ENCODE data around the gene ACKR4. TPM values are rescaled to one million over a fixed set of nuclear protein-coding genes. Genes with fewer than 3 reads are reported as not detected.

Gene ACKR4
- total and polyA plus RNA-seq, 2 donors from 2014 or later = 1.0 to 1.1 TPM

DNA sequence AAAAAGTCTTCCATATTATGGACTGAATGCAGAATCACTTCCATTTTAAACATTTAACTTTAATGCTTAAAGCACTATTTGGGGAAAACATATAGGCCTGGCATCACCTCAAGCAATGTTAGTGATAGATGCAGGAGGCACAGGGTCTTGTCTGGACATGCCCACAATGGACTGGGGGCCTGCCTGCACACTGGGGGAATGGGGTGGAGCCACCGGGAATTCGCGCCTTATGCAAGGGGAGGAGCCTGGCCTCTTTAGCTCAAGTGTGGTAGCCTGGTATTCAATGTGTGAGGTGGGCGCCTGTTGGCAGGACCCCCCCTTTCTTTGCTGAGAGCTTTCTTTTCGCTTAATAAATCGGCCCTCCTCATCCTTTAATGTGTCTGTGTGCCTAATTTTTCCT is 29.9 kb downstream of the ACKR4 start:
- H3K27ac ChIP-seq (ENCODE audit: low read depth in 2 of 2, low read length in 2 of 2) = no peak overlapping the region
- H3K9me3 ChIP-seq (ENCODE audit: control insufficient read depth in 2 of 3, insufficient read depth in 1 of 3, low read length in 3 of 3) = no peaks in the 10 kb centered on the region
- intact Hi-C loops (cut with DNase I) = no loop called here
- FAIRE-seq (no peak), DNase-seq (no peak)
- TF ChIP-seq, protein P1, sequence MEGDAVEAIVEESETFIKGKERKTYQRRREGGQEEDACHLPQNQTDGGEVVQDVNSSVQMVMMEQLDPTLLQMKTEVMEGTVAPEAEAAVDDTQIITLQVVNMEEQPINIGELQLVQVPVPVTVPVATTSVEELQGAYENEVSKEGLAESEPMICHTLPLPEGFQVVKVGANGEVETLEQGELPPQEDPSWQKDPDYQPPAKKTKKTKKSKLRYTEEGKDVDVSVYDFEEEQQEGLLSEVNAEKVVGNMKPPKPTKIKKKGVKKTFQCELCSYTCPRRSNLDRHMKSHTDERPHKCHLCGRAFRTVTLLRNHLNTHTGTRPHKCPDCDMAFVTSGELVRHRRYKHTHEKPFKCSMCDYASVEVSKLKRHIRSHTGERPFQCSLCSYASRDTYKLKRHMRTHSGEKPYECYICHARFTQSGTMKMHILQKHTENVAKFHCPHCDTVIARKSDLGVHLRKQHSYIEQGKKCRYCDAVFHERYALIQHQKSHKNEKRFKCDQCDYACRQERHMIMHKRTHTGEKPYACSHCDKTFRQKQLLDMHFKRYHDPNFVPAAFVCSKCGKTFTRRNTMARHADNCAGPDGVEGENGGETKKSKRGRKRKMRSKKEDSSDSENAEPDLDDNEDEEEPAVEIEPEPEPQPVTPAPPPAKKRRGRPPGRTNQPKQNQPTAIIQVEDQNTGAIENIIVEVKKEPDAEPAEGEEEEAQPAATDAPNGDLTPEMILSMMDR (IDR thresholded peaks at IDR 0.05; ENCODE audit: borderline replicate concordance, extremely low read depth, insufficient read depth) = no peak
- H3K27me3 ChIP-seq (ENCODE audit: control insufficient read depth, insufficient read depth, low read length) = no peaks in the 10 kb centered on the region
- H3K36me3 ChIP-seq (ENCODE audit: control insufficient read depth in 2 of 3, insufficient read depth in 3 of 3, low read length in 3 of 3) = peaks cover 0 to 25% (median 16%) of the 10 kb centered on the region in 3 donors
- H3K4me3 ChIP-seq (ENCODE audit: low read length in 3 of 3) = no peak overlapping the region
- no peak overlapping the region for H3K9ac ChIP-seq (ENCODE audit: low read length in 3 of 3)
- H3K4me1 ChIP-seq (ENCODE audit: control insufficient read depth in 2 of 3, insufficient read depth in 2 of 3, low read depth in 1 of 3, low read length in 3 of 3) = no peaks in the 10 kb centered on the region

DNA sequence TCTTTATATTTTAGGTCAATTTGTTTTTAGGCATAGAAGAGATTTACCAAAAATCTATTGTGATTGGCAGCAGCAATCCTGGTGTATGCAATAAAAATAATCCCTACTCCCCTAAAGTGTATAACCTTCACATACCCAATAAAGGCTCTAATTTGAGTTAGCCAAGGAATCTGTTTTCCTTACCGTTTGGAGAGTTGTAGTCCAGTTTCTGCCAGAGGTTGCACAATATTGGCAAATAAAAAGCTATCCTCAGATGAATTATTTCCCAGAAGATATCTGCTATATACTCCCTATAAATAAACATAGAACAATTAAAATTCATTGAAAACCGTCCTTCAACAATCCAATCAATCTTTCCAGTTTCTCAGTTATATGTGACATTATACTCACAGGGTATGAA is 31.1 kb downstream of the ACKR4 start:
- TF ChIP-seq, protein P1 (IDR thresholded peaks at IDR 0.05; ENCODE audit: borderline replicate concordance, extremely low read depth, insufficient read depth) = no peak
- FAIRE-seq (no peak), DNase-seq (no peak)
- Histone ChIP-seq H3K27me3 (ENCODE audit: control insufficient read depth, insufficient read depth, low read length) (no peaks in the 10 kb centered on the region), H3K9ac (ENCODE audit: low read length in 3 of 3) (no peak overlapping the region), H3K27ac (ENCODE audit: low read depth in 2 of 2, low read length in 2 of 2) (no peak overlapping the region), H3K9me3 (ENCODE audit: control insufficient read depth in 2 of 3, insufficient read depth in 1 of 3, low read length in 3 of 3) (no peaks in the 10 kb centered on the region), H3K4me1 (ENCODE audit: control insufficient read depth in 2 of 3, insufficient read depth in 2 of 3, low read depth in 1 of 3, low read length in 3 of 3) (no peaks in the 10 kb centered on the region), H3K4me3 (ENCODE audit: low read length in 3 of 3) (no peak overlapping the region), H3K36me3 (ENCODE audit: control insufficient read depth in 2 of 3, insufficient read depth in 3 of 3, low read length in 3 of 3) (peaks cover 0 to 25% (median 16%) of the 10 kb centered on the region in 3 donors)
- intact Hi-C loops (cut with DNase I) = no loop called here

- intact Hi-C loops (cut with DNase I) = no loop called here
- FAIRE-seq (no peak), DNase-seq (no peak)
- H3K27me3 ChIP-seq (ENCODE audit: control insufficient read depth, insufficient read depth, low read length) = no peaks in the 10 kb centered on the region
- no peak overlapping the region for H3K9ac ChIP-seq (ENCODE audit: low read length in 3 of 3)
- no peak overlapping the region for H3K27ac ChIP-seq (ENCODE audit: low read depth in 2 of 2, low read length in 2 of 2)
- H3K9me3 ChIP-seq (ENCODE audit: control insufficient read depth in 2 of 3, insufficient read depth in 1 of 3, low read length in 3 of 3) = no peaks in the 10 kb centered on the region
- TF ChIP-seq, protein P1 (IDR thresholded peaks at IDR 0.05; ENCODE audit: borderline replicate concordance, extremely low read depth, insufficient read depth) = no peak
- H3K4me1 ChIP-seq (ENCODE audit: control insufficient read depth in 2 of 3, insufficient read depth in 2 of 3, low read depth in 1 of 3, low read length in 3 of 3) = no peaks in the 10 kb centered on the region
- peaks cover 0 to 22% (median 16%) of the 10 kb centered on the region in 3 donors for H3K36me3 ChIP-seq (ENCODE audit: control insufficient read depth in 2 of 3, insufficient read depth in 3 of 3, low read length in 3 of 3)
- no peak overlapping the region for H3K4me3 ChIP-seq (ENCODE audit: low read length in 3 of 3)
These were observed 32.9 kb downstream of the ACKR4 start for GRCh38 chr3:132629928-132630327.

DNA sequence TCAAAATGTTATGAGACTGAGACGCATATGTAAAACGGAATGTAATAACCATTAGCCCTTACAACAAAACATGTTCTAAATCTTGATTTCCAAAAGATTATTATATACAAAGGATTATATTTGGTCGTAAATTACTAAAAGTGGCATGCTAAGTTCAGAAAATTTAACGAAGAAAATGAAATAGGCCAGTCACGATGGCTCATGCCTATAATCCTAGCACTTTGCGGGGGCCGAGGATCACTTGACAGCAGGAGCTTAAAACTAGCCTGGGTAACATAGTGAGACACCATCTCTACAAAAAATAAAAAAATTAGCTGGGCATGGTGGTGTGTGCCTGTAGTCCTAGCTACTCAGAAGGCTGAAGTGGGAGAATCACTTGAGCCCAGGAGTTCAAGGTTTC is 33.5 kb downstream of the ACKR4 start:
- Histone ChIP-seq H3K27me3 (ENCODE audit: control insufficient read depth, insufficient read depth, low read length) (no peaks in the 10 kb centered on the region), H3K27ac (ENCODE audit: low read depth in 2 of 2, low read length in 2 of 2) (no peak overlapping the region), H3K4me3 (ENCODE audit: low read length in 3 of 3) (no peak overlapping the region), H3K36me3 (ENCODE audit: control insufficient read depth in 2 of 3, insufficient read depth in 3 of 3, low read length in 3 of 3) (peaks cover 0 to 21% (median 16%) of the 10 kb centered on the region in 3 donors), H3K9me3 (ENCODE audit: control insufficient read depth in 2 of 3, insufficient read depth in 1 of 3, low read length in 3 of 3) (no peaks in the 10 kb centered on the region), H3K9ac (ENCODE audit: low read length in 3 of 3) (no peak overlapping the region), H3K4me1 (ENCODE audit: control insufficient read depth in 2 of 3, insufficient read depth in 2 of 3, low read depth in 1 of 3, low read length in 3 of 3) (no peaks in the 10 kb centered on the region)
- FAIRE-seq (no peak), DNase-seq (no peak)
- intact Hi-C loops (cut with DNase I) = no loop called here
- TF ChIP-seq, protein P1 (IDR thresholded peaks at IDR 0.05; ENCODE audit: borderline replicate concordance, extremely low read depth, insufficient read depth) = no peak
